NB4 (cell line): ENCODE measurements around the gene MYO1B.

Source experiments
- CTCF ChIP-seq: IDR thresholded peaks from one replicate; pipeline ENCODE4 v1.5.1; 2012; ENCODE audit warnings: low read depth, low read length
- POLR2A ChIP-seq: IDR thresholded peaks from 2 replicates; pipeline ENCODE4 v1.6.1; 2011; ENCODE audit warnings: mild to moderate bottlenecking; ENCODE audit not compliant: insufficient read length; ENCODE audit errors: extremely low read depth

GRCh38 chr2:191250400-191250799, 5.2 kb downstream of the MYO1B start:
- no peak for TF ChIP-seq CTCF
- no peak for TF ChIP-seq POLR2A
